Activated effector memory CD4-positive, alpha-beta T cell treated with anti-CD3 and anti-CD28 coated beads, Interleukin-2, amount 50 U/mL, for 16 hours (primary cell): ENCODE data around the gene OR6K6.

Source experiments
- DNase-seq: peaks from one replicate; pipeline ENCODE4 v3.0.0-alpha.2; 2020

OR6K6 gene

GRCh38 chr1:158754420-158754819, at the start of gene OR6K6:
Gene OR6K6 (plus strand): TSS chr1:158754720. CDS start chr1:158754888, 168 bp downstream.
- DNase-seq, result no peak

- no peak for DNase-seq
These were observed 48.4 kb upstream of the OR6K6 start for GRCh38 chr1:158706096-158706495.

GRCh38 chr1:158711098-158711497, 43.4 kb upstream of the OR6K6 start:
- no peak for DNase-seq

GRCh38 chr1:158714754-158715153, 39.8 kb upstream of the OR6K6 start:
- DNase-seq, result no peak

- no peak for DNase-seq
These were observed 38.2 kb upstream of the OR6K6 start for GRCh38 chr1:158716335-158716734.

GRCh38 chr1:158717344-158717743, 37.2 kb upstream of the OR6K6 start:
- DNase-seq, result no peak

- no peak for DNase-seq
These were observed 34.9 kb upstream of the OR6K6 start for GRCh38 chr1:158719664-158720063.

GRCh38 chr1:158720620-158721019, 33.9 kb upstream of the OR6K6 start, which contains the start of gene OR6K3:
Gene OR6K3 (minus strand): TSS chr1:158720720. CDS start chr1:158718115, 2,605 bp downstream.
- no peak for DNase-seq

- DNase-seq, result no peak
These were observed 30.1 kb upstream of the OR6K6 start for GRCh38 chr1:158724442-158724841.

GRCh38 chr1:158728510-158729225, 25.9 kb upstream of the OR6K6 start:
- DNase-seq, result no peak

GRCh38 chr1:158730453-158730852, 24.1 kb upstream of the OR6K6 start:
- no peak for DNase-seq

GRCh38 chr1:158731707-158732106, 22.8 kb upstream of the OR6K6 start:
- DNase-seq, result no peak

- no peak for DNase-seq
These were observed 22.0 kb upstream of the OR6K6 start for GRCh38 chr1:158732524-158732923.

GRCh38 chr1:158735848-158736247, 18.7 kb upstream of the OR6K6 start:
- DNase-seq, result no peak

GRCh38 chr1:158752155-158752712, 2.3 kb upstream of the OR6K6 start:
- DNase-seq, result no peak

- DNase-seq, result no peak
These were observed 17.7 kb downstream of the OR6K6 start, which contains the start of gene OR6N1 for GRCh38 chr1:158771950-158772866. Gene OR6N1 (minus strand): TSS chr1:158772195. CDS start chr1:158766682, 5,513 bp downstream.

- DNase-seq, result no peak
These were observed 26.6 kb downstream of the OR6K6 start, which contains the start of gene OR6N2 for GRCh38 chr1:158781104-158781503. Gene OR6N2 (minus strand): TSS chr1:158781204. CDS start chr1:158777635, 3,569 bp downstream.

- peak; percentile 74 for DNase-seq
These were observed 39.1 kb downstream of the OR6K6 start for GRCh38 chr1:158793604-158794003.

GRCh38 chr1:158794247-158794646, 39.7 kb downstream of the OR6K6 start:
- no peak for DNase-seq

GRCh38 chr1:158798531-158798930, 44.0 kb downstream of the OR6K6 start:
- no peak for DNase-seq

- DNase-seq, result no peak
These were observed 45.2 kb downstream of the OR6K6 start for GRCh38 chr1:158799689-158800088.

GRCh38 chr1:158800526-158800925, 46.0 kb downstream of the OR6K6 start:
- no peak for DNase-seq

- DNase-seq, result no peak
These were observed 46.9 kb downstream of the OR6K6 start for GRCh38 chr1:158801396-158801795.
